C4-2B (cell line): ENCODE measurements around the gene DENND2D.

Experiments used
- H3K27ac ChIP-seq: fragments of 450-650 bp; 2 replicates; pipeline ENCODE4 v1.5.1; 2017
- CTCF ChIP-seq: fragments of 450-650 bp; conservative IDR thresholded peaks from 2 replicates; pipeline ENCODE4 v1.5.1; 2017; ENCODE audit warnings: mild to moderate bottlenecking
- ZFX ChIP-seq: fragments of 450-650 bp; IDR thresholded peaks from 2 replicates; pipeline ENCODE4 v1.6.1; 2017

Gene DENND2D

GRCh38 chr1:111139324-111139955 lies 61.0 kb downstream of the DENND2D start:
- peak overlapping the region; percentile 90 for H3K27ac ChIP-seq
- TF ChIP-seq CTCF = no peak
- no peak for TF ChIP-seq ZFX
